Stomach (tissue), 9 donors: ENCODE data around the gene WFS1. TPM values are rescaled to one million over a fixed set of nuclear protein-coding genes. Genes with fewer than 3 reads are reported as not detected.

Experiments used
- DNase-seq, 2 donors: peaks; one replicate each; pipeline versions ENCODE4 v3.0.0 to v3.0.0-alpha.2; 2013 to 2019
- H3K27ac ChIP-seq, 5 donors: fragments of 200-600 bp in 4 of 5; sonication (generic) in 4 of 5; one replicate each; pipeline ENCODE4 v1.5.1; 2013 to 2019; ENCODE audit warnings: mild to moderate bottlenecking in 1 of 5, moderate library complexity in 1 of 5
- H3K27me3 ChIP-seq, 3 donors: fragments of 200-600 bp; sonication (generic); one replicate each; pipeline ENCODE4 v1.5.1; 2017 to 2019; ENCODE audit warnings: mixed run types in 1 of 3
- H3K36me3 ChIP-seq, 4 donors: fragments of 200-600 bp; sonication (generic); 1 replicate in 3 of 4; 2 replicates in 1 of 4; pipeline ENCODE4 v1.5.1; 2016 to 2019
- H3K4me1 ChIP-seq, 4 donors: fragments of 200-600 bp; sonication (generic); one replicate each; pipeline ENCODE4 v1.5.1; 2016 to 2019
- H3K4me3 ChIP-seq, 4 donors: fragments of 200-600 bp; sonication (generic) in 3 of 4; one replicate each; pipeline ENCODE4 v1.5.1; 2016 to 2019; ENCODE audit warnings: mild to moderate bottlenecking in 1 of 4
- H3K9me3 ChIP-seq, 4 donors: fragments of 200-600 bp; sonication (generic); one replicate each; pipeline ENCODE4 v1.5.1; 2016 to 2019
- CTCF ChIP-seq, 7 experiments: fragments of 450-650 bp in 4 of 7; fragments of 200-600 bp in 3 of 7; sonication (generic) in 3 of 7; IDR thresholded peaks; one replicate each; pipeline ENCODE4 v1.5.1; 2016 to 2019; ENCODE audit warnings: antibody characterized with exemption in 7 of 7, control low read depth in 2 of 7, mild to moderate bottlenecking in 1 of 7
- EP300 ChIP-seq: sonication (generic); formaldehyde crosslinking; IDR thresholded peaks from one replicate; pipeline ENCODE4 v1.6.1; 2017; ENCODE audit warnings: antibody characterized with exemption
- POLR2A ChIP-seq, 4 donors: fragments of 450-650 bp; IDR thresholded peaks; one replicate each; pipeline ENCODE4 v1.6.1; 2016; ENCODE audit warnings: antibody characterized with exemption in 4 of 4, control low read depth in 2 of 4, mild to moderate bottlenecking in 1 of 4, moderate library complexity in 1 of 4
- POLR2AphosphoS5 ChIP-seq, 3 donors: sonication (generic); formaldehyde crosslinking; IDR thresholded peaks; one replicate each; pipeline ENCODE4 v1.6.1; 2016; ENCODE audit warnings: antibody characterized with exemption in 3 of 3
- WGBS, 5 donors: extraction: QIAGEN DNeasy Blood & Tissue Kit in 3 of 5; methylation state at CpG; one replicate each; pipeline versions ENCODE4 v1.1.5 to v1.1.7; 2013 to 2018; 5-methylcytosine and 5-hydroxymethylcytosine counted together
- intact Hi-C: fragments of 100-400 bp; cut with DNase I; formaldehyde crosslinking; loops from one replicate; pipeline ENCODE4 v1.15.1; 2023; ENCODE audit warnings: low total_unique reads
- polyA plus RNA-seq, 3 donors: library from polyadenylated mRNA; stranded (reverse); fragments of 200-250 nt; gene quantifications; one replicate each; pipeline ENCODE4 v1.2.3, GENCODE V29; 2013
- total RNA-seq, 5 donors: library from RNA; depleted of rRNA; stranded (reverse); fragments of >200 nt; gene quantifications; one replicate each; pipeline versions ENCODE4 v1.1.0 to v1.2.3, GENCODE V29; 2014 to 2016
- donor health status: healthy with polysubstance abuse.
- donor health status: Bipolar disorder and iron deficiency.
- donor health status: healthy.

Gene WFS1
- total and polyA plus RNA-seq, 8 donors = 4.1 to 60.7 (median 15.1) TPM

- 50 to 59% (median 55%) methylated on average over 14 of the region's 14 CpGs for WGBS, 5 donors
- peaks cover 4 to 14% (median 5%) of the 10 kb centered on the region in 4 donors for H3K4me1 ChIP-seq
- intact Hi-C loops = loop anchor here (10.0 kb wide), 1 partner anchor 206 kb away; no protein-coding TSS in a partner anchor
- no peak overlapping the region for H3K4me3 ChIP-seq
- no peaks in the 10 kb centered on the region for H3K36me3 ChIP-seq
- peaks cover 0 to 63% (median 7%) of the 10 kb centered on the region in 3 donors for H3K27me3 ChIP-seq
- no peak overlapping the region for H3K27ac ChIP-seq
- H3K9me3 ChIP-seq = peaks cover 0 to 3% (median 0%) of the 10 kb centered on the region in 4 donors
- TF ChIP-seq POLR2A (IDR thresholded peaks at IDR 0.05) = no peak
- TF ChIP-seq POLR2AphosphoS5 (IDR thresholded peaks at IDR 0.05) = no peak
- no peak for TF ChIP-seq EP300
- TF ChIP-seq CTCF (IDR thresholded peaks at IDR 0.05) = no peak
- no peak for DNase-seq
Observed at GRCh38 chr4:6338175-6338950, 68.7 kb downstream of the WFS1 start.

GRCh38 chr4:6338951-6339817 lies 69.5 kb downstream of the WFS1 start:
- Histone ChIP-seq H3K36me3 (no peaks in the 10 kb centered on the region), H3K27me3 (peaks cover 0 to 57% (median 7%) of the 10 kb centered on the region in 3 donors), H3K4me1 (peaks cover 4 to 14% (median 5%) of the 10 kb centered on the region in 4 donors), H3K27ac (no peak overlapping the region), H3K9me3 (no peaks in the 10 kb centered on the region), H3K4me3 (no peak overlapping the region)
- TF ChIP-seq POLR2AphosphoS5 (IDR thresholded peaks at IDR 0.05) (no peak), CTCF (IDR thresholded peaks at IDR 0.05) (no peak), POLR2A (IDR thresholded peaks at IDR 0.05) (no peak), EP300 (no peak)
- 58 to 69% (median 67%) methylated on average over 11 to 12 of the region's 12 CpGs for WGBS, 5 donors
- intact Hi-C loops = loop anchor here (10.0 kb wide), 1 partner anchor 206 kb away; no protein-coding TSS in a partner anchor
- DNase-seq = no peak

- DNase-seq = no peak
Observed at GRCh38 chr4:6339818-6340445, 70.3 kb downstream of the WFS1 start.

More at GRCh38 chr4:6339818-6340445, 70.3 kb downstream of the WFS1 start:
- H3K27me3 ChIP-seq = peaks cover 0 to 49% (median 7%) of the 10 kb centered on the region in 3 donors
- peaks cover 4 to 14% (median 5%) of the 10 kb centered on the region in 4 donors for H3K4me1 ChIP-seq
- WGBS, 5 donors = 84 to 91% (median 90%) methylated on average over 12 to 13 of the region's 13 CpGs
- no peaks in the 10 kb centered on the region for H3K9me3 ChIP-seq
- H3K36me3 ChIP-seq = no peaks in the 10 kb centered on the region
- intact Hi-C loops = loop anchor here (10.0 kb wide), 1 partner anchor 205 kb away; no protein-coding TSS in a partner anchor
- H3K27ac ChIP-seq = no peak overlapping the region
- no peak for TF ChIP-seq POLR2AphosphoS5 (IDR thresholded peaks at IDR 0.05)
- TF ChIP-seq POLR2A (IDR thresholded peaks at IDR 0.05) = no peak
- no peak for TF ChIP-seq CTCF (IDR thresholded peaks at IDR 0.05)
- TF ChIP-seq EP300 = no peak
- no peak overlapping the region for H3K4me3 ChIP-seq
